GM12878 (cell line): ENCODE results near the gene SYT14. TPM values are rescaled to one million over a fixed set of nuclear protein-coding genes. Genes with fewer than 3 reads are reported as not detected.

ENCODE experiments used
- ATAC-seq: fragments of 200-7000 bp; cut with Tn5 transposase; 3 replicates; pipeline ENCODE4 v1.9.1; 2020; ENCODE audit warnings: mild to moderate bottlenecking, moderate library complexity
- BruUV-seq: library from RNA; stranded (reverse); fragments of 400-500 nt; replicated peaks from 2 replicates; lab custom pipeline; 2021; lab: Mats Ljungman, UMichigan
- CTCF ChIA-PET: fragments of 300-600 bp; sonication (Branson Sonifier 250); formaldehyde crosslinking; extraction: SDS; loops from one replicate; lab custom pipeline; 2021; ENCODE audit warnings: inconsistent platforms; lab: Yijun Ruan, JAX
- POLR2A ChIA-PET: fragments of 350-600 bp; formaldehyde crosslinking; extraction: SDS; loops from one replicate; lab custom pipeline; 2021; ENCODE audit warnings: inconsistent platforms; lab: Charles Lee
- RAD21 ChIA-PET: fragments of 300-600 bp; sonication (Branson Sonifier 250); formaldehyde crosslinking; loops from one replicate; lab custom pipeline; 2023; ENCODE audit warnings: antibody characterized with exemption; ENCODE audit not compliant: unreplicated experiment; lab: Charles Lee
- SMC1A ChIA-PET: fragments of 300-600 bp; sonication (Branson Sonifier 250); formaldehyde crosslinking; loops from one replicate; lab custom pipeline; 2023; ENCODE audit not compliant: unreplicated experiment, uncharacterized antibody; lab: Charles Lee
- DNase-seq: peaks from one replicate; pipeline ENCODE4 v3.0.0-alpha.2; 2011; ENCODE audit warnings: low read depth, low spot score
- FAIRE-seq: peaks from 3 replicates; lab custom pipeline; 2011; peaks lifted over from hg19 to GRCh38; lab: Jason Lieb, UNC
- H2AFZ ChIP-seq: 2 replicates; pipeline ENCODE4 v1.6.0; 2011; ENCODE audit warnings: low read depth, low read length, control low read depth; ENCODE audit not compliant: control insufficient read depth
- H3K27ac ChIP-seq: 2 replicates; pipeline ENCODE4 v1.5.1; 2011; ENCODE audit warnings: control low read depth; ENCODE audit not compliant: control insufficient read depth, insufficient read depth
- H3K27me3 ChIP-seq, 2 experiments: replicated peaks in 1 of 2; 2 replicates each; pipeline versions ENCODE4 v1.6.0 to v1.6.1; 2011; ENCODE audit warnings: low read length in 1 of 2; ENCODE audit not compliant: control insufficient read depth in 2 of 2, insufficient read depth in 2 of 2
- H3K36me3 ChIP-seq, 2 experiments: 2 replicates each; pipeline ENCODE4 v1.5.1; 2011; ENCODE audit warnings: low read length in 1 of 2; ENCODE audit not compliant: control insufficient read depth in 2 of 2, insufficient read depth in 2 of 2
- H3K4me1 ChIP-seq: 2 replicates; pipeline ENCODE4 v1.6.1; 2011; ENCODE audit warnings: mild to moderate bottlenecking, low read length, moderate library complexity, mixed read lengths; ENCODE audit not compliant: control insufficient read depth, insufficient read depth
- H3K4me2 ChIP-seq: 2 replicates; pipeline ENCODE4 v1.6.0; 2011; ENCODE audit warnings: control low read depth; ENCODE audit not compliant: control insufficient read depth, insufficient read depth
- H3K4me3 ChIP-seq: fragments of 200-600 bp; sonication (generic); 2 replicates; pipeline ENCODE4 v1.5.1; 2016
- H3K79me2 ChIP-seq: 2 replicates; pipeline ENCODE4 v1.6.0; 2011; ENCODE audit warnings: low read length; ENCODE audit not compliant: control insufficient read depth, insufficient read depth
- H3K9ac ChIP-seq: 2 replicates; pipeline ENCODE4 v1.8.0; 2011; ENCODE audit warnings: low read length, control low read depth, mixed read lengths; ENCODE audit not compliant: control insufficient read depth, insufficient read depth
- H3K9me3 ChIP-seq: replicated peaks from 3 replicates; pipeline ENCODE4 v1.5.1; 2011; ENCODE audit warnings: mild to moderate bottlenecking, low read length; ENCODE audit not compliant: control insufficient read depth, insufficient read depth
- H4K20me1 ChIP-seq: 2 replicates; pipeline ENCODE4 v1.6.0; 2011; ENCODE audit not compliant: control insufficient read depth, insufficient read depth
- KLF5 ChIP-seq: fragments of 450-650 bp; IDR thresholded peaks from 2 replicates; pipeline ENCODE4 v1.6.1; 2014; ENCODE audit warnings: mild to moderate bottlenecking; ENCODE audit not compliant: partially characterized antibody
- RAD21 ChIP-seq: IDR thresholded peaks from 2 replicates; pipeline ENCODE4 v1.6.1; 2011; ENCODE audit warnings: mild to moderate bottlenecking, low read depth, low read length, moderate library complexity; ENCODE audit not compliant: insufficient read depth
- RFX5 ChIP-seq: IDR thresholded peaks from 2 replicates; pipeline ENCODE4 v1.6.1; 2011; ENCODE audit warnings: low read depth, low read length, improper control_type of control experiment
- RUNX3 ChIP-seq: IDR thresholded peaks from 2 replicates; pipeline ENCODE4 v1.6.1; 2012; ENCODE audit warnings: low read length, inconsistent platforms
- SMC3 ChIP-seq: IDR thresholded peaks from 2 replicates; pipeline ENCODE4 v1.6.1; 2011; ENCODE audit warnings: low read length, improper control_type of control experiment, borderline replicate concordance
- whole genome bisulfite sequencing: methylation state at CpG from one replicate; pipeline ENCODE4 v1.1.6; 2016; ENCODE audit warnings: low lambda C conversion rate; ENCODE audit not compliant: insufficient replicate concordance, insufficient coverage; ENCODE audit errors: missing lambda C conversion rate; 5-methylcytosine and 5-hydroxymethylcytosine counted together
- in situ Hi-C: fragments of 300-500 bp; cut with MboI; formaldehyde crosslinking; loops from 9 replicates; pipeline ENCODE4 v1.14.3; 2018; ENCODE audit warnings: mixed read lengths
- intact Hi-C: fragments of 100-400 bp; cut with micrococcal nuclease; formaldehyde crosslinking; loops from one replicate; pipeline ENCODE4 v1.14.2; 2022; ENCODE audit not compliant: unreplicated experiment
- polyA plus RNA-seq, 11 experiments: library from polyadenylated mRNA; depleted of rRNA in 4 of 11; unstranded in 6 of 11; stranded (reverse) in 5 of 11; fragments of >200 nt; fragmentation: Nextera tagmentation in 4 of 11; fragmentation: Illumina TruSeq in 1 of 11; extraction: Ambion mirVana in 4 of 11; extraction: Trizol in 1 of 11; gene quantifications; 1 replicate in 1 of 11; 2 replicates in 10 of 11; pipeline versions ENCODE4 v1.2.1 to v1.2.3, GENCODE V29; 2011 to 2016; ENCODE audit warnings: inconsistent platforms in 2 of 11, missing spikeins in 2 of 11, low read depth in 1 of 11
- total RNA-seq, 4 experiments: library from RNA; depleted of rRNA in 3 of 4; stranded (reverse); fragments of >200 nt in 3 of 4; fragmentation: Illumina TruSeq in 1 of 4; extraction: Trizol in 1 of 4; gene quantifications; 2 replicates each; pipeline versions ENCODE4 v1.2.1 to v1.2.3, GENCODE V29; 2013 to 2021
- TF ChIP-seq, protein P1 (sequence below), 3 experiments: IDR thresholded peaks in 2 of 3; conservative IDR thresholded peaks in 1 of 3; 2 replicates each; pipeline ENCODE4 v1.5.1; 2011; ENCODE audit warnings: low read depth in 3 of 3, low read length in 3 of 3, mild to moderate bottlenecking in 3 of 3, control low read depth in 2 of 3, moderate library complexity in 2 of 3, inconsistent platforms in 1 of 3, mixed read lengths in 1 of 3; ENCODE audit not compliant: control insufficient read depth in 2 of 3, insufficient read depth in 1 of 3; ENCODE audit errors: extremely low read depth in 1 of 3

Gene SYT14
- total and polyA plus RNA-seq, 10 of the 15 experiments (the other 5 are each of a cell fraction or from before 2014, with no cell fraction given) = under 0.01 TPM; not detected in 9

DNA sequence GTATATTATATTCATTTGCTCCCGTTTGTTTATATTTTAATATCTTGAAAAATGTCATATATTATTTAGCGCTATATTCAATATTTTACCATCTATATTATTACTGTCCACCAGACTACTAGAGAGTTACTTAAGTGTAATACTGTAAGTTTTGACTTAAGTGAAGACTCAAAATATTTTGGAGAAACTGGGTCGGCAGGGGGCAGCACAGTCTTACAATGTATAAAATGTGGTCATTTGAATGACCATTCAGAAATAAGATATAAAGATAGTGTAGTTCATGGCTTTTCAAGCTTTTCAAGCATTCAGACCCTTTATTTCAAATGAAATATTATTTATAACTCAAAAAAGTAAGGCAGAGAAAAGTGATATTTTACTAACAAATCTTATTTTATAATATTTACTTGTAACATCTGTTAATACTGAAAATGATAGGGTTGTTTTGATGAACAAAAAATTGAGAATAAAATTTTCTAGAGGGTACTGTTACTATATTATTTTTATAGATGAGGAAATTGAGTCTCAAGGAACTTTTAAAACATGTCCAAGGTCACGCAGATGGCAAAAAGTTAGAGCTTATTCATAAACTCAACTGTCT lies 205.5 kb downstream of the SYT14 start:
- in situ Hi-C loops (loop anchor here (5.0 kb wide), 1 partner anchor 169 kb away; no protein-coding TSS in a partner anchor), intact Hi-C loops (loop anchor here (1.0 kb wide), 2 partner anchors 168 to 257 kb away; no protein-coding TSS in a partner anchor)
- Histone ChIP-seq H3K9me3 (no peaks in the 10 kb centered on the region), H3K36me3 (no peaks in the 10 kb centered on the region), H3K4me1 (no peaks in the 10 kb centered on the region), H3K27ac (no peak overlapping the region), H3K4me2 (no peak overlapping the region), H2AFZ (no peak overlapping the region), H3K9ac (no peak overlapping the region)
- WGBS = under 1% methylated on average over 4 of the region's 4 CpGs
- peak; percentile 47 for FAIRE-seq
- DNase-seq = no peak
- SMC1A ChIA-PET = interaction anchor here (0.8 to 2.8 kb wide), 15 partner anchors 10 to 992 kb away, joined by 3 to 22 read pairs (median 4); no protein-coding TSS in a partner anchor
- TF ChIP-seq RFX5 = no peak
- peak; percentile 76; the same call in 1 of the 2 replicates for TF ChIP-seq SMC3
- TF ChIP-seq RAD21 = peak; percentile 71
- TF ChIP-seq, protein P1, sequence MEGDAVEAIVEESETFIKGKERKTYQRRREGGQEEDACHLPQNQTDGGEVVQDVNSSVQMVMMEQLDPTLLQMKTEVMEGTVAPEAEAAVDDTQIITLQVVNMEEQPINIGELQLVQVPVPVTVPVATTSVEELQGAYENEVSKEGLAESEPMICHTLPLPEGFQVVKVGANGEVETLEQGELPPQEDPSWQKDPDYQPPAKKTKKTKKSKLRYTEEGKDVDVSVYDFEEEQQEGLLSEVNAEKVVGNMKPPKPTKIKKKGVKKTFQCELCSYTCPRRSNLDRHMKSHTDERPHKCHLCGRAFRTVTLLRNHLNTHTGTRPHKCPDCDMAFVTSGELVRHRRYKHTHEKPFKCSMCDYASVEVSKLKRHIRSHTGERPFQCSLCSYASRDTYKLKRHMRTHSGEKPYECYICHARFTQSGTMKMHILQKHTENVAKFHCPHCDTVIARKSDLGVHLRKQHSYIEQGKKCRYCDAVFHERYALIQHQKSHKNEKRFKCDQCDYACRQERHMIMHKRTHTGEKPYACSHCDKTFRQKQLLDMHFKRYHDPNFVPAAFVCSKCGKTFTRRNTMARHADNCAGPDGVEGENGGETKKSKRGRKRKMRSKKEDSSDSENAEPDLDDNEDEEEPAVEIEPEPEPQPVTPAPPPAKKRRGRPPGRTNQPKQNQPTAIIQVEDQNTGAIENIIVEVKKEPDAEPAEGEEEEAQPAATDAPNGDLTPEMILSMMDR (IDR thresholded peaks at IDR 0.05 in 2 of 3, conservative IDR thresholded peaks at IDR 0.05 in 1 of 3; ENCODE audit: control insufficient read depth in 2 of 3, extremely low read depth in 1 of 3, insufficient read depth in 1 of 3, low read depth in 3 of 3, low read length in 3 of 3) = peak; percentile 31 to 71 (median 46); a peak in 5 of 6 replicates
- peak; percentile 43; the same call in 1 of the 2 replicates for TF ChIP-seq RUNX3
- TF ChIP-seq KLF5 = no peak
- TF ChIP-seq, all 136 proteins: peak for 4
- Histone ChIP-seq H3K79me2 (no peaks in the 10 kb centered on the region), H4K20me1 (no peaks in the 10 kb centered on the region), H3K27me3 (no peaks in the 10 kb centered on the region), H3K4me3 (no peak overlapping the region)
- ChIA-PET RAD21 (interaction anchor here (1.0 to 2.2 kb wide), 7 partner anchors 159 to 992 kb away, joined by 3 to 11 read pairs (median 4); no protein-coding TSS in a partner anchor), POLR2A (no interaction called here), CTCF (interaction anchor here (0.7 to 3.1 kb wide), 18 partner anchors 10 to 673 kb away, joined by 3 to 36 read pairs (median 4); no protein-coding TSS in a partner anchor)
- peak; percentile 61 for ATAC-seq
- BruUV-seq = no TSS peak
